Loucy (cell line): ENCODE data around the gene KIF24.

ENCODE experiments used
- H2AFZ ChIP-seq: fragments of 200-600 bp; sonication (generic); 2 replicates; pipeline ENCODE4 v1.6.0; 2016; ENCODE audit warnings: antibody characterized with exemption, mild to moderate bottlenecking, low read length, moderate library complexity
- H3F3A ChIP-seq: fragments of 200-600 bp; 2 replicates; pipeline ENCODE4 v1.6.0; 2016; ENCODE audit warnings: antibody characterized with exemption, low read depth, mild to moderate bottlenecking
- H3K27me3 ChIP-seq: fragments of 200-600 bp; sonication (generic); 2 replicates; pipeline ENCODE4 v1.6.1; 2014; ENCODE audit warnings: low read length, mild to moderate bottlenecking; ENCODE audit not compliant: insufficient read depth, poor library complexity, severe bottlenecking
- H3K36me3 ChIP-seq: fragments of 200-600 bp; sonication (generic); 2 replicates; pipeline ENCODE4 v1.6.1; 2016; ENCODE audit warnings: low read length; ENCODE audit not compliant: insufficient read depth
- H3K4me1 ChIP-seq: fragments of 200-600 bp; sonication (generic); 2 replicates; pipeline ENCODE4 v1.5.1; 2014; ENCODE audit warnings: low read length, mild to moderate bottlenecking; ENCODE audit not compliant: insufficient read depth, poor library complexity, severe bottlenecking
- H3K4me2 ChIP-seq: fragments of 200-600 bp; sonication (generic); 2 replicates; pipeline ENCODE4 v1.6.0; 2014; ENCODE audit warnings: antibody characterized with exemption, low read length, low read depth, mild to moderate bottlenecking; ENCODE audit not compliant: poor library complexity, severe bottlenecking
- H3K4me3 ChIP-seq: fragments of 200-600 bp; sonication (generic); 2 replicates; pipeline ENCODE4 v1.5.1; 2014; ENCODE audit warnings: low read length, mild to moderate bottlenecking, mixed read lengths; ENCODE audit not compliant: poor library complexity, severe bottlenecking
- H3K79me2 ChIP-seq: fragments of 200-600 bp; sonication (generic); 2 replicates; pipeline ENCODE4 v1.6.1; 2014; ENCODE audit warnings: low read length; ENCODE audit not compliant: insufficient read depth
- H3K9ac ChIP-seq: fragments of 200-600 bp; sonication (generic); 2 replicates; pipeline ENCODE4 v1.6.0; 2014; ENCODE audit warnings: mild to moderate bottlenecking, low read depth, low read length, moderate library complexity; ENCODE audit not compliant: poor library complexity, severe bottlenecking
- H3K9me2 ChIP-seq: fragments of 200-600 bp; sonication (generic); replicated peaks from 2 replicates; pipeline ENCODE4 v1.6.1; 2016; ENCODE audit warnings: low read depth, low read length, mixed read lengths
- H3K9me3 ChIP-seq: fragments of 200-600 bp; sonication (generic); 2 replicates; pipeline ENCODE4 v1.6.1; 2014; ENCODE audit warnings: mild to moderate bottlenecking, antibody characterized with exemption, low read length, low read depth; ENCODE audit not compliant: insufficient read depth
- H4K20me1 ChIP-seq: fragments of 200-600 bp; sonication (generic); 2 replicates; pipeline ENCODE4 v1.6.0; 2014; ENCODE audit warnings: antibody characterized with exemption, low read length, mild to moderate bottlenecking; ENCODE audit not compliant: insufficient read depth, poor library complexity, severe bottlenecking
- CTCF ChIP-seq: fragments of 200-600 bp; sonication (generic); conservative IDR thresholded peaks from 2 replicates; pipeline ENCODE4 v1.5.1; 2014; ENCODE audit warnings: mild to moderate bottlenecking, antibody characterized with exemption, low read length
- EZH2phosphoT487 ChIP-seq: fragments of 200-600 bp; IDR thresholded peaks from 2 replicates; pipeline ENCODE4 v1.6.1; 2018; ENCODE audit warnings: antibody characterized with exemption, mild to moderate bottlenecking, moderate library complexity, borderline replicate concordance

Gene KIF24

GRCh38 chr9:34334916-34335315 is 5.8 kb upstream of the KIF24 start:
- Histone ChIP-seq H4K20me1 (no peaks in the 10 kb centered on the region), H2AFZ (no peak overlapping the region), H3K9me3 (no peaks in the 10 kb centered on the region), H3K4me3 (no peak overlapping the region), H3K79me2 (peaks cover 24% of the 10 kb centered on the region), H3K4me2 (no peak overlapping the region), H3K27me3 (no peaks in the 10 kb centered on the region), H3K9ac (no peak overlapping the region), H3F3A (no peaks in the 10 kb centered on the region), H3K4me1 (peaks cover 13% of the 10 kb centered on the region), H3K9me2 (no peaks in the 10 kb centered on the region), H3K36me3 (peaks cover 11% of the 10 kb centered on the region; the same call in 1 of the 2 replicates)
- no peak for TF ChIP-seq EZH2phosphoT487
- no peak for TF ChIP-seq CTCF

GRCh38 chr9:34334337-34334824 is 5.3 kb upstream of the KIF24 start:
- H3K36me3 ChIP-seq, result peaks cover 7% of the 10 kb centered on the region; the same call in 1 of the 2 replicates
- H3K79me2 ChIP-seq, result peaks cover 27% of the 10 kb centered on the region
- no peak overlapping the region for H3K4me2 ChIP-seq
- no peak overlapping the region for H2AFZ ChIP-seq
- H3K4me3 ChIP-seq, result no peak overlapping the region
- no peak for TF ChIP-seq CTCF
- TF ChIP-seq EZH2phosphoT487, result no peak
- no peaks in the 10 kb centered on the region for H3F3A ChIP-seq
- H3K4me1 ChIP-seq, result peaks cover 13% of the 10 kb centered on the region
- no peak overlapping the region for H3K9ac ChIP-seq
- no peaks in the 10 kb centered on the region for H4K20me1 ChIP-seq
- H3K27me3 ChIP-seq, result no peaks in the 10 kb centered on the region
- no peaks in the 10 kb centered on the region for H3K9me2 ChIP-seq
- H3K9me3 ChIP-seq, result no peaks in the 10 kb centered on the region

- H3K4me2 ChIP-seq, result no peak overlapping the region
- no peaks in the 10 kb centered on the region for H4K20me1 ChIP-seq
- H3K27me3 ChIP-seq, result no peaks in the 10 kb centered on the region
- H3K9me3 ChIP-seq, result no peaks in the 10 kb centered on the region
- no peak for TF ChIP-seq CTCF
- no peak for TF ChIP-seq EZH2phosphoT487
- peaks cover 27% of the 10 kb centered on the region for H3K79me2 ChIP-seq
- H3F3A ChIP-seq, result no peaks in the 10 kb centered on the region
- H2AFZ ChIP-seq, result no peak overlapping the region
- no peaks in the 10 kb centered on the region for H3K9me2 ChIP-seq
- H3K36me3 ChIP-seq, result peaks cover 2% of the 10 kb centered on the region; the same call in 1 of the 2 replicates
- no peak overlapping the region for H3K9ac ChIP-seq
- no peak overlapping the region for H3K4me3 ChIP-seq
- peaks cover 13% of the 10 kb centered on the region for H3K4me1 ChIP-seq
Observed at GRCh38 chr9:34333836-34334235, 4.8 kb upstream of the KIF24 start.
